KMS-11 (cell line): ENCODE measurements around the gene LSM10.

Experiments used
- H2AFZ ChIP-seq: fragments of 200-600 bp; sonication (generic); 2 replicates; pipeline ENCODE4 v1.6.1; 2016; ENCODE audit warnings: antibody characterized with exemption, mixed run types, low read depth
- H3K27ac ChIP-seq: fragments of 200-600 bp; sonication (generic); 2 replicates; pipeline ENCODE4 v1.6.1; 2016; ENCODE audit warnings: mild to moderate bottlenecking, mixed run types
- H3K27me3 ChIP-seq: fragments of 200-600 bp; sonication (generic); 2 replicates; pipeline ENCODE4 v1.6.1; 2017; ENCODE audit warnings: mild to moderate bottlenecking, low read depth, mixed run types, moderate library complexity; ENCODE audit not compliant: insufficient read depth
- H3K36me3 ChIP-seq: fragments of 200-600 bp; sonication (generic); 2 replicates; pipeline ENCODE4 v1.6.1; 2017; ENCODE audit warnings: mild to moderate bottlenecking, mixed run types; ENCODE audit not compliant: insufficient read depth
- H3K4me1 ChIP-seq: fragments of 200-600 bp; sonication (generic); 2 replicates; pipeline ENCODE4 v1.6.1; 2016; ENCODE audit warnings: mild to moderate bottlenecking, low read depth, mixed run types; ENCODE audit not compliant: poor library complexity, severe bottlenecking
- H3K4me2 ChIP-seq: fragments of 200-600 bp; sonication (generic); 2 replicates; pipeline ENCODE4 v1.7.0; 2016; ENCODE audit warnings: mild to moderate bottlenecking, mixed run types
- H3K4me3 ChIP-seq: fragments of 200-600 bp; sonication (generic); IDR thresholded peaks from 2 replicates; pipeline ENCODE4 v1.6.1; 2017; ENCODE audit warnings: low read depth, low read length, mixed read lengths; ENCODE audit not compliant: insufficient read depth
- H3K79me2 ChIP-seq: fragments of 200-600 bp; sonication (generic); 2 replicates; pipeline ENCODE4 v1.6.1; 2016; ENCODE audit warnings: low read depth, mixed run types; ENCODE audit not compliant: insufficient read depth
- H3K9ac ChIP-seq: fragments of 200-600 bp; sonication (generic); 2 replicates; pipeline ENCODE4 v1.6.1; 2016; ENCODE audit warnings: mild to moderate bottlenecking, mixed run types
- H4K20me1 ChIP-seq: fragments of 200-600 bp; sonication (generic); 2 replicates; pipeline ENCODE4 v1.6.1; 2016; ENCODE audit warnings: mild to moderate bottlenecking, mixed run types; ENCODE audit not compliant: insufficient read depth
- CTCF ChIP-seq: fragments of 200-600 bp; sonication (generic); conservative IDR thresholded peaks from 2 replicates; pipeline ENCODE4 v1.6.1; 2017; ENCODE audit warnings: low read depth, mild to moderate bottlenecking, antibody characterized with exemption, low read length, moderate library complexity, mixed read lengths

Gene LSM10

GRCh38 chr1:36401602-36402503 lies 4.1 kb upstream of the LSM10 start:
- H3K4me1 ChIP-seq = peaks cover 9% of the 10 kb centered on the region
- peak overlapping the region; percentile 25; the same call in 1 of the 2 replicates for H3K4me2 ChIP-seq
- peaks cover 2% of the 10 kb centered on the region; the same call in 1 of the 2 replicates for H3K79me2 ChIP-seq
- H3K36me3 ChIP-seq = no peaks in the 10 kb centered on the region
- no peak for TF ChIP-seq CTCF
- peak overlapping the region; percentile 71; the same call in 1 of the 2 replicates for H3K27ac ChIP-seq
- no peak overlapping the region for H3K4me3 ChIP-seq
- H4K20me1 ChIP-seq = no peaks in the 10 kb centered on the region
- H3K27me3 ChIP-seq = no peaks in the 10 kb centered on the region
- peak overlapping the region; percentile 49; the same call in 1 of the 2 replicates for H3K9ac ChIP-seq
- H2AFZ ChIP-seq = no peak overlapping the region; the same call in 1 of the 2 replicates

- H2AFZ ChIP-seq = peak overlapping the region; percentile 64; the same call in 1 of the 2 replicates
- H4K20me1 ChIP-seq = no peaks in the 10 kb centered on the region
Observed at GRCh38 chr1:36400825-36401601, 3.3 kb upstream of the LSM10 start.

GRCh38 chr1:36400514-36400824 lies 2.8 kb upstream of the LSM10 start:
- no peak for TF ChIP-seq CTCF
- 0 out of 2 replicates have a peak overlapping the region, but pooled peaks have one; percentile 29 for H3K4me2 ChIP-seq
- H3K9ac ChIP-seq = peak overlapping the region; percentile 39; the same call in 1 of the 2 replicates
- H3K27me3 ChIP-seq = no peaks in the 10 kb centered on the region
- H3K79me2 ChIP-seq = peaks cover 10% of the 10 kb centered on the region; the same call in 1 of the 2 replicates
- peak overlapping the region; percentile 57 for H3K27ac ChIP-seq
- H3K36me3 ChIP-seq = no peaks in the 10 kb centered on the region
- peaks cover 17% of the 10 kb centered on the region for H3K4me1 ChIP-seq
- no peaks in the 10 kb centered on the region for H4K20me1 ChIP-seq
- H3K4me3 ChIP-seq = no peak overlapping the region
- H2AFZ ChIP-seq = peak overlapping the region; percentile 64; the same call in 1 of the 2 replicates

More at GRCh38 chr1:36400825-36401601, 3.3 kb upstream of the LSM10 start:
- peaks cover 17% of the 10 kb centered on the region for H3K4me1 ChIP-seq
- H3K4me2 ChIP-seq = peak overlapping the region; percentile 29; the same call in 1 of the 2 replicates
- TF ChIP-seq CTCF = no peak
- no peaks in the 10 kb centered on the region for H3K36me3 ChIP-seq
- H3K27me3 ChIP-seq = no peaks in the 10 kb centered on the region
- H3K9ac ChIP-seq = peak overlapping the region; percentile 49; the same call in 1 of the 2 replicates
- H3K27ac ChIP-seq = peak overlapping the region; percentile 71
- H3K79me2 ChIP-seq = peaks cover 10% of the 10 kb centered on the region; the same call in 1 of the 2 replicates
- no peak overlapping the region for H3K4me3 ChIP-seq

GRCh38 chr1:36398370-36398977 lies 766 bp upstream of the LSM10 start:
- Histone ChIP-seq H3K27ac (peak overlapping the region; percentile 61; the same call in 1 of the 2 replicates), H3K4me3 (no peak overlapping the region), H3K36me3 (no peaks in the 10 kb centered on the region), H3K4me1 (peaks cover 17% of the 10 kb centered on the region), H4K20me1 (no peaks in the 10 kb centered on the region), H2AFZ (peak overlapping the region; percentile 68), H3K79me2 (peaks cover 10% of the 10 kb centered on the region; the same call in 1 of the 2 replicates), H3K9ac (peak overlapping the region; percentile 61; the same call in 1 of the 2 replicates), H3K27me3 (no peaks in the 10 kb centered on the region), H3K4me2 (peak overlapping the region; percentile 88)
- no peak for TF ChIP-seq CTCF
